HG02798 (cell line): Measurements from ENCODE around the gene MAP3K6.

Experiments
- ATAC-seq: cut with Tn5 transposase; IDR thresholded peaks from one replicate; pipeline ENCODE4 v1.9.1; 2021; ENCODE audit warnings: mild to moderate bottlenecking; ENCODE audit not compliant: unreplicated experiment, poor library complexity

Gene MAP3K6

GRCh38 chr1:27307874-27308598 is 58.7 kb downstream of the MAP3K6 start:
- ATAC-seq: no peak

GRCh38 chr1:27306892-27307761 is 59.6 kb downstream of the MAP3K6 start:
- ATAC-seq: no peak

GRCh38 chr1:27306071-27306470 is 60.7 kb downstream of the MAP3K6 start:
- no peak for ATAC-seq
